SK-N-SH (cell line): Measurements from ENCODE around the gene FLAD1.

Source experiments
- CTCF ChIP-seq: fragments of 200-600 bp; sonication (generic); IDR thresholded peaks from 2 replicates; pipeline ENCODE4 v1.6.1; 2017; ENCODE audit warnings: antibody characterized with exemption, mild to moderate bottlenecking, moderate library complexity
- ELF1 ChIP-seq: IDR thresholded peaks from 2 replicates; pipeline ENCODE4 v1.4.0; 2012
- EP300 ChIP-seq, 2 experiments: IDR thresholded peaks; 2 replicates each; pipeline versions ENCODE4 v1.4.0 to v1.6.1; 2012; ENCODE audit warnings: borderline replicate concordance in 1 of 2, low read depth in 1 of 2, low read length in 1 of 2
- EZH2phosphoT487 ChIP-seq: fragments of 200-600 bp; sonication (generic); IDR thresholded peaks from 2 replicates; pipeline ENCODE4 v1.6.1; 2017; ENCODE audit warnings: low read depth, mixed run types, mild to moderate bottlenecking, antibody characterized with exemption, moderate library complexity, borderline replicate concordance
- MAX ChIP-seq: IDR thresholded peaks from 2 replicates; pipeline ENCODE4 v1.4.0; 2012; ENCODE audit warnings: low read depth
- MXI1 ChIP-seq: IDR thresholded peaks from 2 replicates; pipeline ENCODE4 v1.6.1; 2012; ENCODE audit warnings: mild to moderate bottlenecking, low read depth, low read length, improper control_type of control experiment
- NRF1 ChIP-seq: IDR thresholded peaks from 2 replicates; pipeline ENCODE4 v1.6.1; 2012; ENCODE audit warnings: low read depth, mild to moderate bottlenecking, low read length
- SIN3A ChIP-seq: IDR thresholded peaks from 2 replicates; pipeline ENCODE4 v1.6.1; 2012; ENCODE audit warnings: low read depth, mild to moderate bottlenecking, low read length, moderate library complexity, borderline replicate concordance
- YY1 ChIP-seq: IDR thresholded peaks from 2 replicates; pipeline ENCODE4 v1.4.0; 2012; ENCODE audit warnings: low read depth, mild to moderate bottlenecking

- no peak for TF ChIP-seq EZH2phosphoT487
- no peak for TF ChIP-seq SIN3A
- no peak; the same call in 1 of the 2 replicates for TF ChIP-seq CTCF
- no peak for TF ChIP-seq MXI1
- no peak for TF ChIP-seq MAX
- no peak for TF ChIP-seq ELF1
- no peak for TF ChIP-seq NRF1
- no peak for TF ChIP-seq EP300 (IDR thresholded peaks at IDR 0.05; ENCODE audit: borderline replicate concordance in 1 of 2, low read depth in 1 of 2, low read length in 1 of 2)
- TF ChIP-seq YY1, result no peak
These were observed 5.2 kb downstream of the FLAD1 start for GRCh38 chr1:154988058-154988954.
